ENCODE data around the gene ALX3. TPM values are rescaled to one million over a fixed set of nuclear protein-coding genes. Genes with fewer than 3 reads are reported as not detected.

ALX3 gene
- total and polyA plus RNA-seq, 2 of the 4 experiments (the other 2 are of a cell fraction) = not detected

- in situ Hi-C loops (cut with MboI; ENCODE audit: low sequenced_read_pairs) = loop anchor here (10.0 kb wide), 1 partner anchor 417 kb away; no protein-coding TSS in a partner anchor
- 100% methylated on average over 1 of the region's 5 CpGs; no CpG with 5 or more reads in 1 of the 2 experiments for WGBS, 2 experiments (ENCODE audit: extremely low coverage in 2 of 2, insufficient read length in 1 of 2)
- CTCF ChIA-PET = no interaction called here
Observed at GRCh38 chr1:110048240-110048639, 22.2 kb downstream of the ALX3 start.

More at GRCh38 chr1:110048240-110048639, 22.2 kb downstream of the ALX3 start:
- no peak overlapping the region for H2AK9ac ChIP-seq (replicated peaks; ENCODE audit: low read depth, low read length, poor library complexity)
- H3K14ac ChIP-seq (replicated peaks; ENCODE audit: low read depth, low read length) = no peak overlapping the region
- no peak overlapping the region for H2BK5ac ChIP-seq (ENCODE audit: low read depth, low read length, poor library complexity, severe bottlenecking)
- H2BK120ac ChIP-seq (ENCODE audit: low read depth, low read length) = no peak overlapping the region
- no peak overlapping the region for H3K56ac ChIP-seq (ENCODE audit: extremely low read depth, insufficient read depth, low read length)
- no peak overlapping the region for H2AFZ ChIP-seq (replicated peaks; ENCODE audit: low read length, poor library complexity)
- 0 out of 2 replicates have a peak, but pooled peaks cover 14% of the 10 kb centered on the region for H4K20me1 ChIP-seq (ENCODE audit: insufficient read depth, low read length)
- intact Hi-C loops (cut with micrococcal nuclease) (no loop called here), dilution Hi-C loops (cut with HindIII; ENCODE audit: low sequenced_read_pairs, unreplicated experiment) (no loop called here)
- no peaks in the 10 kb centered on the region for H3K27me3 ChIP-seq (ENCODE audit: control insufficient read depth, insufficient read depth, low read length)
- POLR2A ChIA-PET (ENCODE audit: unreplicated experiment) = no interaction called here
- DNase-seq = no peak
- H3K4me3 ChIP-seq (ENCODE audit: insufficient read depth, low read depth, low read length) = no peak overlapping the region
- H3K79me1 ChIP-seq (ENCODE audit: low read depth in 1 of 2, low read length in 2 of 2) = peaks cover 0 to 10% of the 10 kb centered on the region in 2 experiments; a peak in 2 of 4 replicates
- H3K36me3 ChIP-seq (ENCODE audit: control insufficient read depth, insufficient read depth, low read length) = peaks cover 75% of the 10 kb centered on the region
- H3K9me1 ChIP-seq (ENCODE audit: insufficient read depth, low read length) = peaks cover 6% of the 10 kb centered on the region
- ATAC-seq (ENCODE audit: low read depth) = no peak
- H2BK20ac ChIP-seq (ENCODE audit: low read depth, low read length) = no peak overlapping the region
- peaks cover 12% of the 10 kb centered on the region for H3K4me1 ChIP-seq (ENCODE audit: control insufficient read depth, insufficient read depth, low read length)
- no peak overlapping the region for H4K8ac ChIP-seq (ENCODE audit: low read depth in 2 of 2, low read length in 2 of 2)
- no peak overlapping the region for H4K5ac ChIP-seq (ENCODE audit: low read depth, low read length)
- no peak overlapping the region for H3K23ac ChIP-seq (ENCODE audit: low read depth, low read length)
- BruUV-seq (replicated peaks) = no TSS peak
- H2AK5ac ChIP-seq (ENCODE audit: low read depth, low read length) = no peak overlapping the region
- H4K91ac ChIP-seq (ENCODE audit: insufficient read depth, low read depth, low read length) = no peak overlapping the region
- H3K18ac ChIP-seq (ENCODE audit: low read depth, low read length) = no peak overlapping the region
- H3K4me2 ChIP-seq (ENCODE audit: low read depth, low read length) = no peak overlapping the region
- H3K9ac ChIP-seq (ENCODE audit: low read depth, low read length) = no peak overlapping the region
- no peak overlapping the region for H2BK15ac ChIP-seq (ENCODE audit: low read depth, low read length)
- no peaks in the 10 kb centered on the region for H3K9me3 ChIP-seq (ENCODE audit: control insufficient read depth, insufficient read depth, low read length)
- TF ChIP-seq FOS (IDR thresholded peaks at IDR 0.05; ENCODE audit: low read depth, low read length) = no peak
- no peak for TF ChIP-seq RCOR1 (IDR thresholded peaks at IDR 0.05; ENCODE audit: insufficient replicate concordance, low read length)
- no peak for TF ChIP-seq NFE2L2 (IDR thresholded peaks at IDR 0.05; ENCODE audit: low read depth, low read length)
- TF ChIP-seq RFX5 (IDR thresholded peaks at IDR 0.05; ENCODE audit: low read depth, low read length) = no peak
- no peak for TF ChIP-seq CHD1 (IDR thresholded peaks at IDR 0.05; ENCODE audit: low read depth, low read length)
- no peak overlapping the region for H3K27ac ChIP-seq (ENCODE audit: insufficient read depth, low read length)
- no peak overlapping the region for H3K4ac ChIP-seq (ENCODE audit: low read depth, low read length)
